H7 (cell line): ENCODE data around the gene ABCB10. TPM values are rescaled to one million over a fixed set of nuclear protein-coding genes. Genes with fewer than 3 reads are reported as not detected.
A peak's percentile ranks its signal among the peaks of the same experiment; 100 is the strongest.
"Not testable (repeated sequence)": the region's sequence is repeated elsewhere in the genome, so short reads cannot be mapped to it uniquely, and the experiment has no call there.

Experiments used
- DNase-seq: peaks from one replicate; pipeline ENCODE4 v3.0.0; 2012
- H3K27me3 ChIP-seq: 2 replicates; pipeline ENCODE4 v1.6.0; 2011; ENCODE audit warnings: mild to moderate bottlenecking, low read length; ENCODE audit not compliant: control insufficient read depth, insufficient read depth
- H3K36me3 ChIP-seq: replicated peaks from 2 replicates; pipeline ENCODE4 v1.5.1; 2011; ENCODE audit warnings: low read length; ENCODE audit not compliant: control insufficient read depth, insufficient read depth
- H3K4me3 ChIP-seq: 2 replicates; pipeline ENCODE4 v1.5.1; 2011; ENCODE audit warnings: low read depth, mild to moderate bottlenecking, control low read depth, low read length, moderate library complexity; ENCODE audit not compliant: insufficient read depth
- total RNA-seq: library from RNA; depleted of rRNA; stranded (reverse); fragments of >200 nt; shearing (Covaris generic); gene quantifications from 2 replicates; pipeline ENCODE4 v1.2.3, GENCODE V29; 2014

ABCB10 gene
- total RNA-seq, 1 experiment from 2014 or later = 19.8 TPM

DNA sequence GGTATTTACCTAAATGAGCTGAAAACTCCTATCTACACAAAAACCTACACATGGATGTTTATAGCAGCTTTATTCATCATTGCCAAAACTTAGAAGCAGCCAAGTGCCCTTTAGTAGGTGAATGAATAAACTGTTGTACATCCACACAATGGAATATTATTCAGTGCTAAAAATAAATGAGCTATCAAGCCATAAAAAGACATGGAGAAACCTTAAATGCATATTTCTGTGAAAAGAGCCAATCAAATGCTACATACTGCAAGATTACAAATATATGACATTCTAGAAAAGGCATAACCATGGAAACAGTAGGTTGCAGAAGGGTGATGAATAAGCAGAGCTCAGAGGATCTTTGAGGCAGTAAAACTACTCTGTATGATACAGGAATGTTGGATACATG lies 23.3 kb downstream of the ABCB10 start:
- Histone ChIP-seq H3K36me3 (peaks cover 4% of the 10 kb centered on the region), H3K27me3 (no peaks in the 10 kb centered on the region), H3K4me3 (no peak overlapping the region)
- DNase-seq = no peak

DNA sequence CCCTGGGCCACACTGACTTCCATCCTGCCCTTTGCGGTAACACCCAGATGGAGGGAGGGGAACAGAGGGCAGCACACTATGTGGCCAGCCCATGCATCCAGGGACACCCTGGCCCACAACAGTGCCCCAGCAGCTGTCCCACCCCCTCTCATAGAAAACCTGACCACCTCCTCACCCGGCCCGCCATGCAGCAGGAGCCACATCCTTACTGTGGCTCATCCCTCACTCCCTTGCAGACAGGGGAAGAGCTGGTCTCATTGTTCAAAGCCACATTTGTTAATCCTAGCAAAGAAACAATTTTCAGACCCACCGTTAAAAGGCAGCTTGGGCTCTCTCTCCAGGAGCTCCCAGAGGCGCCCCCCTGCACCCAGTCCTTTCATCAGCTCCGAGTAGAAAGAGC lies 27.2 kb downstream of the ABCB10 start:
- peaks cover 7% of the 10 kb centered on the region for H3K36me3 ChIP-seq
- H3K4me3 ChIP-seq = no peak overlapping the region

DNA sequence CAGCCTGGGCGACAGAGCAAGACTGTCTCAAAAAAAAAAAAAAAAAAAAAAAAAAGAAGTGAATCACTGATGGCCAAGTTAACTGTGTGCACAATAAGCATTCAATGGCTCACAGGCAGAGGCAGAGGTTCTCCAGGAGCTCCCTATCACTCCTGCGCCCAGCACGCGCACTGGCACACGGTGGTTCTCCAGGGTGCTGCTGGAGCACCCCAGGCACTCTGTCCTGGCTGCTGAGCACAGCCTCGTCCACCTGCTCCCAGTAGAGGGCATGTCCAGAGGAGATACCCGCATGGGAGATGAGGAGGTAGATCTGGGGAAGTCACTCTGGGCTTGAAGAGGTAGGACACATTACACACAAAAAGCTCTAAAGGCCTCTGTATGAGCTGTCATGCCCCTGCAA lies 28.9 kb downstream of the ABCB10 start:
- H3K36me3 ChIP-seq = peaks cover 7% of the 10 kb centered on the region
- no peak overlapping the region for H3K4me3 ChIP-seq
- no peak for DNase-seq
- no peaks in the 10 kb centered on the region for H3K27me3 ChIP-seq

More for the DNA sequence above, 27.2 kb downstream of the ABCB10 start:
- H3K27me3 ChIP-seq = no peaks in the 10 kb centered on the region
- no peak for DNase-seq

DNA sequence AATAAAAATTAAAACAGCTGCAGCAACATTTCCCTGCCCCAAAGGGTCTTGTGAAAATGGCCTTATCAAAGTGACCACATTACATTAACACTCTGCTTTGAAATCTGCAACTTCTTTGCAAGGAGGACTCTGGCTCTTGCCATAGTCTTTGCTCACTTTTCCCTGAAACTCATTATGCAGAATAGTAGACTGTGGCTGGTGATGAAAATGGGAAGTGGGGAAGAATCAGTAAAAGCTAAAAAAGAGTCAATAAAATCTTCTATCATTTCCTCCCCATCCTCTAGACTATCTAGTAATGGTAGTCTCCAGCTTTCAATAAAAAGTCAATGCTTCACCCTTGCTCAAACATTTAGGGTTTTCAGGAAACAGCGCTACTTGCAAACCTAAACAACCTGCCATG lies 31.8 kb downstream of the ABCB10 start:
- DNase-seq = no peak
- Histone ChIP-seq H3K27me3 (no peaks in the 10 kb centered on the region), H3K4me3 (no peak overlapping the region), H3K36me3 (peaks cover 7% of the 10 kb centered on the region)

DNA sequence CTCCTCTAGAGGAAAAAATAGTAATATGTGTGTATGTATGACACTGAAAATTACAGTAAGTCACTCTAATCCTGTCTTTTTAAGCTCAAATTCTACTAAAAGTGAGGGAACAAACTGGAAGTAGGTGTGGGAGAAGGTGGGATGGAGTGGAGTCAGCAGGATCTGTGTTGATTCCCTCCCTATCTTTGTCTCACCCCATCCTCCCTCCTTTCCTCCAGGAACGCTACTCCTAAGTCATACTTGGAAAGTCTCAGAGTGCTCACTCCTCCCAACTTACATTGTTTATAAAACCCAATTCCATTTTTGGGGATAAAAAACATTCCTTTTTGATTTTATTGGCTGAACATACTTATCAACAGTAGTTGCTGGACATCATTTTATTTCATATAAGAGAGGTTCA lies 35.5 kb downstream of the ABCB10 start:
- Histone ChIP-seq H3K36me3 (peaks cover 4% of the 10 kb centered on the region; the same call in 1 of the 2 replicates), H3K4me3 (no peak overlapping the region), H3K27me3 (no peaks in the 10 kb centered on the region)
- DNase-seq = no peak

DNA sequence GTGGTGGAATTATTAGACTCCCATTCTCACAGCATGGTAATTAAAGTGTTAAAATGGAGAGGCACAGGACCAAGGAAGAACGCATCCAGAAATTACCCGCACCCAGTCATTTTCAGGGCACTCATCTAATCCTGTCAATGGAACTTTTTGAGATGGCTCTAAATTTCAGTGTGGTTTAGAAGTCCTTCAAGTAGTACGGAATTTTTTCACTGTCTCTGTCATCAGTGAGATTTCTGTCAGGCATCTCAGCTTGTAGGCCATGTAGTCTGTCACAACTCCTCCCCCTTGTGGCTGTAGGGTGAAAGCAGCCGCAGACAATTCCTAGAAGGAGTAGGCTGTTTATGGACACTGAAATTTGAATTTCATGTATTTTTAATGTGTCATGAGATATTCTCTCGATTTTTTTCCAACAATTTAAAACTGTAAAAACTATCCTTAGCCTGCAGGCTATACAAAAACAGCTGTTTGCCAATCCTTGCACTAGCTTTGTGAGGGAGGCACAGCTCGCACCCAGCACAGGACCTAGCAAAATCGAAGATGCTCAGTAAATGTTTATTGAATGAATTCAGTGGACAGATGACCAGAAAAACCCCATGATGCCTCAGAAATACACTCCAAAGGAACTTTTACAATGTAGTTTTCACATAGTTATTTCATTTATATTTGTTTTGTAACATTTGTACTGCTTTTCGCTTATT lies 43.8 kb downstream of the ABCB10 start:
- peak; percentile 66 for DNase-seq
- Histone ChIP-seq H3K36me3 (peaks cover 2% of the 10 kb centered on the region; the same call in 1 of the 2 replicates), H3K4me3 (no peak overlapping the region), H3K27me3 (no peaks in the 10 kb centered on the region)

DNA sequence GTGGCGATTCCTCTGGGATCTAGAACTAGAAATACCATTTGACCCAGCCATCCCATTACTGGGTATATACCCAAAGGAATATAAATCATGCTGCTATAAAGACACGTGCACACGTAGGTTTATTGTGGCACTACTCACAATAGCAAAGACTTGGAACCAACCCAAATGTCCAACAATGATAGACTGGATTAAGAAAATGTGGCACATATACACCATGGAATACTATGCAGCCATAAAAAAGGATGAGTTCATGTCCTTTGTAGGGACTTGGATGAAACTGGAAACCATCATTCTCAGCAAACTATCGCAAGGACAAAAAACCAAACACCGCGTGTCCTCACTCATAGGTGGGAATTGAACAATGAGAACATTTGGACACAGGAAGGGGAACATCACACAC lies 46.9 kb downstream of the ABCB10 start:
- H3K27me3 ChIP-seq, DNase-seq, H3K4me3 ChIP-seq, H3K36me3 ChIP-seq: not testable (repeated sequence)

DNA sequence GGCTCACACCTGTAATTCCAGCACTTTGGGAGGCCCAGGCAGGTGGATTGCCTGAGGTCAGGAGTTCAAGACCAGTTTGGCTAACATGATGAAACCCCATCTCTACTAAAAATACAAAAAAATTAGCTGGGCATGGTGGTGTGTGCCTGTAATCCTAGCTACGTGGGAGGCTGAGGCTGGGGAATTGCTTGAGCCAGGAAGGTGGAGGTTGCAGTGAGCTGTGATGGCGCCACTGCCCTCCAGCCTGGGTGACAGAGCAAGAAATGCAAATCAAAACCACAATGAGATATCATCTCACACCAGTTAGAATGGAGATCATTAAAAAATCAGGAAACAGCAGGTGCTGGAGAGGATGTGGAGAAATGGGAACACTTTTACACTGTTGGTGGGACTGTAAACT lies 47.3 kb downstream of the ABCB10 start:
- H3K36me3 ChIP-seq, DNase-seq, H3K4me3 ChIP-seq, H3K27me3 ChIP-seq: not testable (repeated sequence)

DNA sequence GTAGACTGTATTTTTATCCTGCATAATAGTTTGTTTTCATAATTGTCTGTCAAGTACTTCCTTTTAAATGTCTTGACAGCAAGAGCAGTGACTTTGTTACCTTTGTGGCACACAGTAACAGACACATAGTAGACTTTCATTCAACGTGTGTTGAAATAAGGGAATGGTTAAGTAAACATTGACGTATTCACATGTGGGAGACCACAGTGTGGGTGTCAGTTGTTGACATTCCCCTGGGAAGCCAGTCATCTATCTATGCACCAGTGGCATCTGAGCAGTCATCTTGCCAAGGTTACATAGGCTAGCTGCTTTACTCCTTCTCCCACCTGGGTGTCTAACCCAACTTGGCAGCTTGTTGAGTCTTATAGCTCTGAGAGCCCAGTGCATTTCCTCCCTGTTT lies 48.9 kb downstream of the ABCB10 start:
- DNase-seq = no peak
- Histone ChIP-seq H3K36me3 (no peaks in the 10 kb centered on the region), H3K27me3 (no peaks in the 10 kb centered on the region), H3K4me3 (no peak overlapping the region)

DNA sequence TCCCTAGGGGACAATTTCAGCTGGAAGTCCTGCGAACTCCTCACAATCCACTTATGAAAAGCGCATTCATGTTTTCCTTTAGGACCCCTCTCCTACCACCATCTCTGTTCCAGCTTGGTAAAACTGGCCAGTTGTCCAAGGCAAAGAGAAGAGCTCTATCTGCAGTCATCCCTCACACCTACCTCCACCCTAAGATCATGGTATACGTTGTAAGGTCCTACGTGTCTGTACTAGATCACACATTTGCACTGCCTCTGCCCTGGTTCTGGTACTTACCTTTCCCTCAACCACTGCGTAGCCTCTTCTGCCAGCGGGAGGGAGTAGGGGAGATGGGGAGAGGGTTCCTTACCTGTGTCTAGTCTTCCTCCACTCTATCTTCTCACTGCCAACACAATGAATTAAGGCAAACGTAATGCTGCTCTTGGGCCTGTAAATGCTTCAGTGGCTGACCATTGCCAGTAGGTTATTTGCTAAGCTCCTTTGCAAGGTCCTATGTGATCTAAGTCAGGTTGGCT lies 49.6 kb downstream of the ABCB10 start:
- H3K36me3 ChIP-seq = no peaks in the 10 kb centered on the region
- DNase-seq = no peak
- H3K4me3 ChIP-seq = peak overlapping the region; percentile 94
- H3K27me3 ChIP-seq = no peaks in the 10 kb centered on the region

DNA sequence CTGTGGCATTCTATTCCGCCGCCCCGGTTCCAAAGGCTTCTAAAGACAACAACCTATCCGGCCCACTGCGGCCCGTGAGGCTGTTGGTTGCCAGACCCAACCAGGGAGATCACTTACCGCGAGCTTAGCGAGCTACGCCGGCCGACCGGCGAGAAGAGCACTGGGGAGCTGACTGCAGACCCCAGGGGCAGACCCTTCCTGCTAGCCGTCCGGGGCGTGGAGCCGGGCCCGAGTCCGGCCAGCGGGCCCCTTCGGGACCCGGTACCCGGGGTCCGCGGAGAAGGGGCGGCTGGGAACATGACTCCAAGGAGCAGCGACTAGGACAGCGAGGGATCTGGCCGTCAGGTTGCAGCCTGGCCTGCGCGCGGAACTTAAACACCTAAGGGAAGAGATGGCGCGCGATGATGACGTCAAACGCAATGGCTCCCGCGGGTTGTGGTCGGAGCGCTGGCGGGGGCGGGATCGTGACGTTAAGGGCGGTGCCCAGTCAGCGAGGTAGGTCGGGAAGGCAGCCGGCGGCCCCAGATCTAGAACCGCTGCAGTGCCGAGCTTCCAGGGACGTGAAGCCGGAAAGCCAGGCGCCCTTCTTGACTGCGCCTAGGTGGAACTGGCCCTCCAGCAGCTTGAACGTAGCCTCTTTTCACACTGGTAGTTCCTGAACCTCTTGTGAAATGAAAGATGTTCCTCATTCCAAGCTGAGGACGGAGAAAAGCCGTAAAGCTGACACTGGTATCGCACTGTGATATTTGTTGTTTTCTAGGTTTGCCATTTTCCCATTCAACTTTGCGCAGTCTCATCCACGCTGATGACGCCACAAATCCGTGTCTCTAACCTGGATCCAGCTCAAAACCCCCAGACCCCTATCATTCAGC lies 50.3 kb downstream of the ABCB10 start, which contains the start of gene NUP133:
TSS of gene NUP133 (minus strand) at position 391 of the 872 bp plus-strand sequence. CDS start at position 299, 92 bp downstream.
- Histone ChIP-seq H3K36me3 (no peaks in the 10 kb centered on the region), H3K27me3 (no peaks in the 10 kb centered on the region), H3K4me3 (peak within 1 kb of the TSS; percentile 94)
- peak; percentile 93 for DNase-seq

DNA sequence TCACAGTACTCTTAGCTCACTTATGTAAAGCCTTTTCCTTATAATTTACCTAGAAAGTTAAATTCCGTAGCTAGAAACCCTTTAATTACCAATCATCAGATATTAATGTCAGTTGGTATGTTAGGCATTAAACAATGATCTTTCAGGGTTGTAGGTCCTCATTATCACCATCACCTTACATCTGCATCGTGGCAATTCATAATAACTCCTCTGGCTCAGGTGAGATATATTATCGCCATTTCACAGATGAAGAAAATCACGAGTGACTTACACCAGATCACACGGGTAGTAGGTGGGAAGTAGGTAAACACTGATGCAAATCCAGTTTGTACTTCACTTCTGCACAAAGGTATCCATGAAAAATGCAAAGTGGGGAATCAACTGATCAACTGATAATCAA lies 51.0 kb downstream of the ABCB10 start:
- DNase-seq = no peak
- Histone ChIP-seq H3K36me3 (no peaks in the 10 kb centered on the region), H3K27me3 (no peaks in the 10 kb centered on the region), H3K4me3 (peak overlapping the region; percentile 94)

DNA sequence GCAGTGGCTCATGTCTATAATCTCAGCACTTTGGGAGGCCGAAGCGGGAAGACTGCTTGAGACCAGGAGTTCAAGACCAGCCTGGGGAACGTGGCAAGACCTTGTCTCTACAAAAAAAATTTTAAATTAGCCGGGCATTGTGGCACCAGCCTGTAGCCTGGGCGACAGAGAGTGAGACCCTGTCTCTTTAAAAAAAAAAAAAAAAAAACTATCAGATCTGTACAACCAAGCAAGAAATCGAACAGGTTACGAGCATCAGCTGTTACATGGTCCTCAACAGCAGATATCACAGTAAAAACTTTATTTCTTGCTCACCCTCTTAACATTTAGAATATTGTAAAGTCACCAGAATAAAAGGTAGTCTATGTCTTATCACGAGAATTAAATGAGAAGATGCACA lies 51.9 kb downstream of the ABCB10 start:
- Histone ChIP-seq H3K27me3 (no peaks in the 10 kb centered on the region), H3K4me3 (no peak overlapping the region), H3K36me3 (no peaks in the 10 kb centered on the region; the same call in 1 of the 2 replicates)
- no peak for DNase-seq

DNA sequence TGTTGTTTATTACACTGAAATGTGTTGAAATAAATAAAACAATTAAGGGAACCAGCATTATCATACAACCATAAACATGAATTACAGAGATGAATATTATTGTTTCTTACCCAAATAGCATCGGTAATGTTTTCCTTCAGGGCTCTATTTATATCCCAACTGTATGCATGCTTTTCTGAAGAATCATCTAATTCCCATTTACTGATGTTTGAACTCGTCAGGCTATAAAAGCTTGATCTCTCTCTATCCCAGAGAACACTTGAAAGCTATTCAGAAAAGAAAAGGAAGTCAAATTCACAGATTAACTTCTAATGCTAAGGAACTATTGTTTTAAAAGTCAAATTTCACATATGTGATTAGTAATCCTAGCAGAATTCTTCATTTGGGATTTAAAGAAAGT lies 62.7 kb downstream of the ABCB10 start:
- DNase-seq = no peak
- H3K36me3 ChIP-seq = peaks cover 30% of the 10 kb centered on the region

DNA sequence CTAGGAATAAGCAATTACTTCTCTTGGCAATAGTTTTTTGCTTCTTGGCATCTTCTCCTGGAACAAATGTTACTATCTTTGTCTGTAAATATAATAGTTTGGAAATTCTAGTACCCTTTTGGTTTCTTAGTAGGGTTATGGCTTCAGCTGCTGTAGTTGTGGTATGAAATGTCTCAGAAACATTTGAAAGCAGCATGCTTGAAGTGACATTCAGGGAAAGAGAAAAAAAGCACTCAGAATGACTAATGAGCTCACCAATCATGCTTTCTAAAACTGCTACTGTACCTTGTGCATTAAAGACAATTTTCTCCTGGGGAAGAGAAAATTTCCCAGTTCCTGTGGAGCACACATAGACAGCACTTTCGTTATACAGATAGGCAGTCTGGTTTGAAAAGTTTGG lies 71.3 kb downstream of the ABCB10 start:
- no peak overlapping the region for H3K4me3 ChIP-seq
- no peaks in the 10 kb centered on the region for H3K27me3 ChIP-seq
- H3K36me3 ChIP-seq = peaks cover 18% of the 10 kb centered on the region
- no peak for DNase-seq

More for the DNA sequence above, 62.7 kb downstream of the ABCB10 start:
- H3K4me3 ChIP-seq = no peak overlapping the region
- H3K27me3 ChIP-seq = no peaks in the 10 kb centered on the region
